PC-9 (cell line): ENCODE data around the gene CKMT1A. TPM values are rescaled to one million over a fixed set of nuclear protein-coding genes. Genes with fewer than 3 reads are reported as not detected.
"Not testable (repeated sequence)": the region's sequence is repeated elsewhere in the genome, so short reads cannot be mapped to it uniquely, and the experiment has no call there.

Experiments used
- BruUV-seq: library from RNA; stranded (reverse); fragments of 400-500 nt; replicated peaks from 2 replicates; lab custom pipeline; 2021; lab: Mats Ljungman, UMichigan
- CTCF ChIA-PET: fragments of 300-600 bp; sonication (Branson Sonifier 250); formaldehyde crosslinking; loops from one replicate; lab custom pipeline; 2022; ENCODE audit warnings: antibody characterized with exemption; lab: Charles Lee
- POLR2A ChIA-PET: fragments of 300-600 bp; sonication (Branson Sonifier 250); formaldehyde crosslinking; loops from one replicate; lab custom pipeline; 2022; ENCODE audit warnings: antibody characterized with exemption; ENCODE audit not compliant: unreplicated experiment; lab: Charles Lee
- DNase-seq, 2 experiments: peaks; one replicate each; pipeline versions ENCODE4 v3.0.0 to v3.0.0-alpha.2; 2015 to 2022; ENCODE audit warnings: mixed read lengths in 1 of 2
- H2AFZ ChIP-seq: fragments of 200-600 bp; sonication (generic); 2 replicates; pipeline ENCODE4 v1.8.1; 2017; ENCODE audit warnings: antibody characterized with exemption
- H3F3A ChIP-seq: fragments of 200-600 bp; sonication (generic); 2 replicates; pipeline ENCODE4 v1.8.1; 2017; ENCODE audit warnings: antibody characterized with exemption, mild to moderate bottlenecking, low read depth; ENCODE audit not compliant: insufficient read depth
- H3K27ac ChIP-seq: fragments of 200-600 bp; sonication (generic); 2 replicates; pipeline ENCODE4 v1.6.1; 2016; ENCODE audit warnings: mixed run types
- H3K27me3 ChIP-seq: fragments of 200-600 bp; sonication (generic); 2 replicates; pipeline ENCODE4 v1.6.1; 2016; ENCODE audit warnings: low read depth, mixed run types; ENCODE audit not compliant: insufficient read depth
- H3K36me3 ChIP-seq: fragments of 200-600 bp; sonication (generic); 2 replicates; pipeline ENCODE4 v1.6.1; 2016; ENCODE audit warnings: low read depth, mixed run types
- H3K4me1 ChIP-seq: fragments of 200-600 bp; sonication (generic); replicated peaks from 2 replicates; pipeline ENCODE4 v1.6.1; 2016; ENCODE audit warnings: mixed run types; ENCODE audit not compliant: insufficient read depth
- H3K4me2 ChIP-seq: fragments of 200-600 bp; sonication (generic); 2 replicates; pipeline ENCODE4 v1.6.1; 2017; ENCODE audit warnings: mixed run types
- H3K4me3 ChIP-seq: fragments of 200-600 bp; sonication (generic); 2 replicates; pipeline ENCODE4 v1.6.1; 2016; ENCODE audit warnings: mixed run types
- H3K79me2 ChIP-seq: fragments of 200-600 bp; sonication (generic); 2 replicates; pipeline ENCODE4 v1.6.1; 2017; ENCODE audit warnings: low read depth, mixed run types
- H3K9me2 ChIP-seq: fragments of 200-600 bp; sonication (generic); 2 replicates; pipeline ENCODE4 v1.8.1; 2017; ENCODE audit warnings: mild to moderate bottlenecking; ENCODE audit not compliant: insufficient read depth
- H3K9me3 ChIP-seq: fragments of 200-600 bp; sonication (generic); 2 replicates; pipeline ENCODE4 v1.8.1; 2016; ENCODE audit warnings: low read depth; ENCODE audit not compliant: insufficient read depth
- H4K20me1 ChIP-seq: fragments of 200-600 bp; sonication (generic); 2 replicates; pipeline ENCODE4 v1.8.1; 2017; ENCODE audit not compliant: insufficient read depth
- CTCF ChIP-seq: fragments of 200-600 bp; sonication (generic); conservative IDR thresholded peaks from 2 replicates; pipeline ENCODE4 v1.6.1; 2017; ENCODE audit warnings: mixed run types, antibody characterized with exemption, mild to moderate bottlenecking, moderate library complexity
- intact Hi-C: fragments of 100-400 bp; cut with micrococcal nuclease; formaldehyde crosslinking; loops from one replicate; pipeline ENCODE4 v1.10.0; 2022; ENCODE audit not compliant: unreplicated experiment
- total RNA-seq: library from RNA; stranded (reverse); gene quantifications from 2 replicates; pipeline ENCODE4 v1.2.3, GENCODE V29; 2021

The CKMT1A gene
- total RNA-seq, 1 experiment from 2014 or later = 1.5 TPM

GRCh38 chr15:43666177-43666576 is 27.5 kb upstream of the CKMT1A start:
- H3K9me3 ChIP-seq, H3K4me1 ChIP-seq, H3K4me2 ChIP-seq, BruUV-seq, POLR2A ChIA-PET, H2AFZ ChIP-seq, H3K27ac ChIP-seq, H3K79me2 ChIP-seq, H3K4me3 ChIP-seq, H3K27me3 ChIP-seq, DNase-seq, H4K20me1 ChIP-seq, H3K36me3 ChIP-seq, H3K9me2 ChIP-seq, CTCF ChIA-PET, intact Hi-C loops, H3F3A ChIP-seq: not testable (repeated sequence)

GRCh38 chr15:43674175-43674574 is 19.5 kb upstream of the CKMT1A start:
- H3K36me3 ChIP-seq, intact Hi-C loops, H3K27me3 ChIP-seq, H3K79me2 ChIP-seq, H4K20me1 ChIP-seq, H3K9me3 ChIP-seq, H3F3A ChIP-seq, H3K4me1 ChIP-seq, H3K27ac ChIP-seq, H3K4me2 ChIP-seq, DNase-seq, BruUV-seq, H2AFZ ChIP-seq, H3K9me2 ChIP-seq, H3K4me3 ChIP-seq, CTCF ChIA-PET, POLR2A ChIA-PET: not testable (repeated sequence)

- H3K36me3 ChIP-seq, H3K4me3 ChIP-seq, H3F3A ChIP-seq, H3K79me2 ChIP-seq, H3K9me3 ChIP-seq, BruUV-seq, H4K20me1 ChIP-seq, H3K4me2 ChIP-seq, H3K27me3 ChIP-seq, CTCF ChIA-PET, H2AFZ ChIP-seq, H3K4me1 ChIP-seq, H3K27ac ChIP-seq, H3K9me2 ChIP-seq, intact Hi-C loops, DNase-seq, POLR2A ChIA-PET: not testable (repeated sequence)
These were observed 3.9 kb upstream of the CKMT1A start for GRCh38 chr15:43689604-43690301.

GRCh38 chr15:43692679-43693078 is 980 bp upstream of the CKMT1A start:
- H3K79me2 ChIP-seq, H3K27ac ChIP-seq, H3K4me3 ChIP-seq, POLR2A ChIA-PET, H3K36me3 ChIP-seq, H3K9me2 ChIP-seq, H3K4me1 ChIP-seq, CTCF ChIA-PET, H3K9me3 ChIP-seq, H3K27me3 ChIP-seq, H2AFZ ChIP-seq, BruUV-seq, H3F3A ChIP-seq, H3K4me2 ChIP-seq, DNase-seq, intact Hi-C loops, H4K20me1 ChIP-seq: not testable (repeated sequence)

- Histone ChIP-seq H3K79me2 (no peaks in the 10 kb centered on the region), H3K27ac (no peak overlapping the region), H3F3A (no peaks in the 10 kb centered on the region), H3K27me3 (peaks cover 12% of the 10 kb centered on the region), H3K4me1 (no peaks in the 10 kb centered on the region), H3K9me3 (no peaks in the 10 kb centered on the region), H4K20me1 (no peaks in the 10 kb centered on the region), H3K9me2 (no peaks in the 10 kb centered on the region), H3K4me3 (no peak overlapping the region), H3K36me3 (no peaks in the 10 kb centered on the region), H3K4me2 (no peak overlapping the region), H2AFZ (no peak overlapping the region)
- no TSS peak for BruUV-seq
- POLR2A ChIA-PET = no interaction called here
- CTCF ChIA-PET = no interaction called here
- TF ChIP-seq CTCF = no peak
- DNase-seq = no peak
- intact Hi-C loops = no loop called here
These were observed 8.5 kb downstream of the CKMT1A start for GRCh38 chr15:43702174-43702573.
